Adipose tissue (tissue), 3 donors: Measurements from ENCODE around the gene ANXA10. TPM values are rescaled to one million over a fixed set of nuclear protein-coding genes. Genes with fewer than 3 reads are reported as not detected.

Source experiments
- H3K27ac ChIP-seq: one replicate; pipeline ENCODE4 v1.5.1; 2013; ENCODE audit warnings: low read depth, low read length
- WGBS, 3 donors: extraction: QIAGEN DNeasy Blood & Tissue Kit; methylation state at CpG; one replicate each; pipeline ENCODE4 v1.1.7; 2013; 5-methylcytosine and 5-hydroxymethylcytosine counted together
- polyA plus RNA-seq, 3 donors: library from polyadenylated mRNA; stranded (reverse); fragments of 200-250 nt; gene quantifications; one replicate each; pipeline ENCODE4 v1.2.3, GENCODE V29; 2013
- donor health status: healthy with polysubstance abuse.
- donor health status: Bipolar disorder and iron deficiency.
- donor health status: healthy.

The ANXA10 gene
- polyA plus RNA-seq, 3 donors: 2.9 to 21.6 (median 7.9) TPM

- 84 to 91% (median 86%) methylated on average over 6 of the region's 6 CpGs for WGBS, 3 donors
- H3K27ac ChIP-seq: no peak overlapping the region
Measured at GRCh38 chr4:168150420-168151050, 58.2 kb downstream of the ANXA10 start.

- 76 to 83% (median 81%) methylated on average over 3 of the region's 3 CpGs for WGBS, 3 donors
- no peak overlapping the region for H3K27ac ChIP-seq
Measured at GRCh38 chr4:168151327-168151726, 59.0 kb downstream of the ANXA10 start.

- 88 to 91% (median 91%) methylated on average over 8 of the region's 8 CpGs for WGBS, 3 donors
Measured at GRCh38 chr4:168152837-168153500, 60.6 kb downstream of the ANXA10 start.

GRCh38 chr4:168153596-168154440 is 61.5 kb downstream of the ANXA10 start:
- H3K27ac ChIP-seq: no peak overlapping the region
- WGBS, 3 donors: 2% methylated on average over 10 of the region's 10 CpGs

More at GRCh38 chr4:168152837-168153500, 60.6 kb downstream of the ANXA10 start:
- no peak overlapping the region for H3K27ac ChIP-seq

- 60 to 85% (median 83%) methylated on average over 6 of the region's 6 CpGs for WGBS, 3 donors
- no peak overlapping the region for H3K27ac ChIP-seq
Measured at GRCh38 chr4:168154546-168155277, 62.4 kb downstream of the ANXA10 start.

- H3K27ac ChIP-seq: no peak overlapping the region
Measured at GRCh38 chr4:168162604-168163003, 70.3 kb downstream of the ANXA10 start.

GRCh38 chr4:168163106-168163505 is 70.8 kb downstream of the ANXA10 start:
- H3K27ac ChIP-seq: no peak overlapping the region
- 61 to 87% (median 80%) methylated on average over 2 of the region's 2 CpGs for WGBS, 3 donors

- 75 to 95% (median 91%) methylated on average over 3 of the region's 3 CpGs for WGBS, 3 donors
- H3K27ac ChIP-seq: no peak overlapping the region
Measured at GRCh38 chr4:168164045-168164444, 71.7 kb downstream of the ANXA10 start.

- 30 to 69% (median 50%) methylated on average over 1 of the region's 1 CpG for WGBS, 3 donors
- no peak overlapping the region for H3K27ac ChIP-seq
Measured at GRCh38 chr4:168164915-168165548, 72.7 kb downstream of the ANXA10 start.

GRCh38 chr4:168167714-168168284 is 75.5 kb downstream of the ANXA10 start:
- WGBS, 3 donors: 46 to 81% (median 75%) methylated on average over 6 of the region's 6 CpGs
- H3K27ac ChIP-seq: no peak overlapping the region

- 81 to 95% (median 91%) methylated on average over 6 of the region's 6 CpGs for WGBS, 3 donors
- H3K27ac ChIP-seq: no peak overlapping the region
Measured at GRCh38 chr4:168174308-168174707, 82.0 kb downstream of the ANXA10 start.

GRCh38 chr4:168177546-168178149 is 85.3 kb downstream of the ANXA10 start:
- H3K27ac ChIP-seq: no peak overlapping the region
- 38 to 90% (median 88%) methylated on average over 5 of the region's 5 CpGs for WGBS, 3 donors

- H3K27ac ChIP-seq: no peak overlapping the region
- WGBS, 3 donors: 21 to 41% (median 34%) methylated on average over 6 of the region's 6 CpGs
Measured at GRCh38 chr4:168183717-168184571, 91.6 kb downstream of the ANXA10 start.

GRCh38 chr4:168188754-168189153 is 96.4 kb downstream of the ANXA10 start:
- H3K27ac ChIP-seq: no peak overlapping the region
- WGBS, 3 donors: 62 to 85% (median 84%) methylated on average over 1 of the region's 1 CpG

- no peak overlapping the region for H3K27ac ChIP-seq
Measured at GRCh38 chr4:168197926-168198325, 105.6 kb downstream of the ANXA10 start.

- 55 to 64% (median 61%) methylated on average over 4 of the region's 4 CpGs for WGBS, 3 donors
- no peak overlapping the region for H3K27ac ChIP-seq
Measured at GRCh38 chr4:168199260-168199957, 107.1 kb downstream of the ANXA10 start.
